ENCODE measurements around the gene FICD. TPM values are rescaled to one million over a fixed set of nuclear protein-coding genes. Genes with fewer than 3 reads are reported as not detected.

FICD gene
- total RNA-seq, 4 donors from 2014 or later: 1.1 to 9.6 (median 6.2) TPM

DNA sequence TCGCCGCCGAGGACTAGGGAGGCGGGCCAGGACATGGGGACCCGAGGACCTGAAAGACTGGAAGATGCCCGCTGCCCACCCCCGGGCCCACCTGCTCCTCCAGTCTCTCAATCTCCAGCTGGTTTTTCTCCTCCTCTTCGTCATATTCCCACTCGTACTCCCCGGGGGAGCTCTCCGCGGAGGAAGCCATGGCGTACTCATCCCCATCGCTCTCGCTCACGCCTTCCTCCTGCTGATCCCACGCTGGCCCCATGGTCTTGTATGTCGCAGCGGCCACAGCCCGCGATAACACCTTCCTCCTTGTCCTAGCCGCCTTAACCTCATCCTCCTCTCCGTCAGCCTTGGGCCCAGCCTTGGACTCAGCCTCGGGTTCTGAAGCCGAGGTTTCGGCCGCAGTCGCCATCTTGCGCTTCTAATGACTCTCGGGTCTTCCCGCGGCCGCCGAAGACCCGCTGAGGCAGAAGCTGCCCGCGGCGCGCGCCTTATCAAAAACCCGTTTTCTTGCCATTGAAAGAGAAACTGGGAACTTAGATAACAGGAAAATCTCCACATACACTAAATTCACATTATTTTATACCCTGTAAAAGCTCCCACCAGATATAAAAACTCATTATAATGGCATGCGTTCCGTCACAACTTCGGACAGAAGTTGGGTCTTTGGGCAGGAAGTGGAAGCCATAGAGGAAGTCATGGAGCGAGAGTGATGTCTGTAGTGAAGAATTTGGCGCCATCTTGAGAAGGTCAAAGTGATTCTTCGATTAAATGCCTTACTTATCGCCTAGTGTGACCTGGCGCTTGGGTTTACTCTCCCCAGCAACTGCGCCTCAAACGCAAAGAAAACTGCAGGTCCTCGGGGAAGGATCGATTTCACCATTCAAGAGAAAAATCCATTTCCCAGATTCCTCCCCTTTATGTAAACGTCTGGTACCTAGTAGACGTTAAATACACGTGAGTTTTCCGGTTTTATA, 46.0 kb downstream of the FICD start, which contains the start of gene SART3:
SART3 (minus strand) TSS at position 422 of the 968 bp plus-strand sequence; CDS start at position 403, 19 bp downstream.
- Histone ChIP-seq H3K4me1 (peaks cover 19 to 65% (median 45%) of the 10 kb centered on the region in 4 donors), H3K27ac (peak within 1 kb of the TSS; percentile 90 to 98 (median 96)), H3K9me3 (no peaks in the 10 kb centered on the region), H3K27me3 (no peaks in the 10 kb centered on the region), H3K4me3 (peak within 1 kb of the TSS; percentile 71 to 97 (median 86)), H3K36me3 (peaks cover 0 to 20% (median 9%) of the 10 kb centered on the region in 4 donors)
- in situ Hi-C loops (cut with MboI; ENCODE audit: low pct_ligation_motif_present in 1 of 4, low pct_unique_long_range_greater_than_20kb in 1 of 4, low sequenced_read_pairs in 3 of 4): loop anchor here in 3 of 4 donors (10.0 to 25.0 kb wide), 3 partner anchors 54 to 526 kb away; partner anchors contain the start of genes ALKBH2 (in 2 of the 3) and UNG (in 2 of the 3)
- intact Hi-C loops (cut with DNase I; ENCODE audit: low total_unique reads): loop anchor here (2.0 to 10.0 kb wide), 4 partner anchors 56 to 1606 kb away; partner anchors contain the start of genes TMEM263 and USP30
- 0 to 1% methylated on average over 13 to 56 of the region's 57 CpGs for WGBS, 2 donors (ENCODE audit: low coverage in 1 of 2)
- peak; percentile 81 for DNase-seq
- no peak for TF ChIP-seq EP300 (IDR thresholded peaks at IDR 0.05; ENCODE audit: low read depth)
- peak; percentile 45 to 86 (median 82) for TF ChIP-seq POLR2AphosphoS5 (IDR thresholded peaks at IDR 0.05)
- TF ChIP-seq POLR2A (IDR thresholded peaks at IDR 0.05): peak; percentile 67
- TF ChIP-seq, protein P1, sequence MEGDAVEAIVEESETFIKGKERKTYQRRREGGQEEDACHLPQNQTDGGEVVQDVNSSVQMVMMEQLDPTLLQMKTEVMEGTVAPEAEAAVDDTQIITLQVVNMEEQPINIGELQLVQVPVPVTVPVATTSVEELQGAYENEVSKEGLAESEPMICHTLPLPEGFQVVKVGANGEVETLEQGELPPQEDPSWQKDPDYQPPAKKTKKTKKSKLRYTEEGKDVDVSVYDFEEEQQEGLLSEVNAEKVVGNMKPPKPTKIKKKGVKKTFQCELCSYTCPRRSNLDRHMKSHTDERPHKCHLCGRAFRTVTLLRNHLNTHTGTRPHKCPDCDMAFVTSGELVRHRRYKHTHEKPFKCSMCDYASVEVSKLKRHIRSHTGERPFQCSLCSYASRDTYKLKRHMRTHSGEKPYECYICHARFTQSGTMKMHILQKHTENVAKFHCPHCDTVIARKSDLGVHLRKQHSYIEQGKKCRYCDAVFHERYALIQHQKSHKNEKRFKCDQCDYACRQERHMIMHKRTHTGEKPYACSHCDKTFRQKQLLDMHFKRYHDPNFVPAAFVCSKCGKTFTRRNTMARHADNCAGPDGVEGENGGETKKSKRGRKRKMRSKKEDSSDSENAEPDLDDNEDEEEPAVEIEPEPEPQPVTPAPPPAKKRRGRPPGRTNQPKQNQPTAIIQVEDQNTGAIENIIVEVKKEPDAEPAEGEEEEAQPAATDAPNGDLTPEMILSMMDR (IDR thresholded peaks at IDR 0.05): no peak

DNA sequence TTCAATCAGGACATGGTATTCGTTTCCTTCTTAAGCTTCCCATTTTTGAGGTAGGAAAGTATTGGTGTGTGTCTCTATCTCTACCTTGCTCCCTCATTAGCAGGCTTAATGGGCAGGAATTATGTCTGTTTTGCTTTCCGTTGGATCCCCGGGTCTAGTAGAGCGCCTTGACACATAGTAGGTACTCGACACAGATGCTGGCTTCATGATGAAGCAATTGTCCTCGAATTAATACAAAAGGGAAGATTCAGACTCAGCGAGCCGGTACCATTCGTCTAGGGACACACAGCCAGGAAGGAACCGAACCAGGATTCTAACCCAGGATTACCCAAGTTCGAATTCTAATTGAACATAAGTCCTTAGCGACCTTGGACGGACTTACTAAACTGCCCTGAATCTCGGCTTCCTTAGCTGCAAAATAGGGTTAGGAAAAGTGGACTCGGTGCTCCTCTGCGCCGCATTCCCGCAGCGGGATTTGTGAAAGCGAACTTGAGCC, 46.8 kb downstream of the FICD start:
- no peak for DNase-seq
- WGBS, 2 donors (ENCODE audit: low coverage in 1 of 2): 0% methylated on average over 3 to 20 of the region's 20 CpGs
- in situ Hi-C loops (cut with MboI; ENCODE audit: low pct_ligation_motif_present in 1 of 4, low pct_unique_long_range_greater_than_20kb in 1 of 4, low sequenced_read_pairs in 3 of 4) (loop anchor here in 3 of 4 donors (10.0 to 25.0 kb wide), 3 partner anchors 53 to 525 kb away; partner anchors contain the start of genes ALKBH2 (in 2 of the 3) and UNG (in 2 of the 3)), intact Hi-C loops (cut with DNase I; ENCODE audit: low total_unique reads) (loop anchor here (2.0 to 10.0 kb wide), 4 partner anchors 55 to 1607 kb away; partner anchors contain the start of genes TMEM263 and USP30)
- no peaks in the 10 kb centered on the region for H3K27me3 ChIP-seq
- peaks cover 19 to 65% (median 47%) of the 10 kb centered on the region in 4 donors for H3K4me1 ChIP-seq
- H3K4me3 ChIP-seq: peak overlapping the region; percentile 19 to 97 (median 82)
- H3K36me3 ChIP-seq: peaks cover 0 to 29% (median 13%) of the 10 kb centered on the region in 4 donors
- TF ChIP-seq POLR2AphosphoS5 (IDR thresholded peaks at IDR 0.05) (no peak), POLR2A (IDR thresholded peaks at IDR 0.05) (no peak), EP300 (IDR thresholded peaks at IDR 0.05; ENCODE audit: low read depth) (no peak)
- TF ChIP-seq, protein P1 (IDR thresholded peaks at IDR 0.05): no peak
- peak overlapping the region; percentile 90 to 98 (median 96) for H3K27ac ChIP-seq
- no peaks in the 10 kb centered on the region for H3K9me3 ChIP-seq

DNA sequence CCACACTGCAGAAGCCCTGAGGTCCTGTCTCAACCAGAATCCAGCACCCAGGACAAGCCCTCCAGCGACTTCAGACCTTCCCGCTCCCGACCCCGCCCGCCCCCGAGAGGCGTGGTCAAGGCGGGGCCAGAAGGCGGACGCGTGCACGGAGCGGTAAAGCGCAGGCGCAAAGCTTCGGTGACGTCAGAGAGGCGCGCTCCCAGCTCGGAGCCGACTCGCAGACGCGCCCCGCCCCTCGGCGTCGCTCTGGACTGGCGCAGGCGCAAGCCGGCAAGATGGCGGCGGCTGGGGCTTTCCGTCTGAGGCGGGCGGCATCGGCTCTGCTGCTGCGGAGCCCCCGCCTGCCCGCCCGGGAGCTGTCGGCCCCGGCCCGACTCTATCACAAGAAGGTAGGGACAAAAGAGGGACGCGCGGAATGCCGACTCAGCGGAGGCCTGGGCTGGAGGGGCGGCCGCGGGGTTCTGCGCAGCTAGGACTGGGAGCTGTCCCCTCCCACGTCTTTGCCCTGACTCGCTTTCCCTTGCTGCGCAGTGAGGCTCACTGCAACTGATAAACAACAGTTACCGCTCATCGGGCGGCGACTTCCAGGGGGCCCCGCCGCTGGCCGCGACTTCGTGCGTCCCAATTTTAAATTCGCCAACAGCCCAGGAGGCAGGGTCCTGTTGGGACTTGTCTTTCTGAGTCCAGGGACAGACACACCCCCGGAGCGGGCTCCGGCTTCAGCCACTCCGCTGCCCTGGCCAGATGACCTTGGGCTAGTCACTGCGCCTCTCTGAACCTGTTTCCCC, 47.5 kb downstream of the FICD start, which contains the start of gene ISCU:
ISCU (plus strand) TSS at position 249 of the 788 bp plus-strand sequence; CDS start at position 276, 27 bp downstream.
- Histone ChIP-seq H3K27me3 (no peaks in the 10 kb centered on the region), H3K9me3 (no peaks in the 10 kb centered on the region), H3K4me1 (peaks cover 19 to 67% (median 45%) of the 10 kb centered on the region in 4 donors), H3K4me3 (peak within 1 kb of the TSS; percentile 71 to 98 (median 96)), H3K36me3 (peaks cover 0 to 36% (median 16%) of the 10 kb centered on the region in 4 donors), H3K27ac (peak within 1 kb of the TSS; percentile 90 to 98 (median 96))
- 1% methylated on average over 46 of the region's 72 CpGs; no CpG with 5 or more reads in 1 of the 2 donors for WGBS, 2 donors (ENCODE audit: low coverage in 1 of 2)
- intact Hi-C loops (cut with DNase I; ENCODE audit: low total_unique reads) (loop anchor here (5.0 to 10.0 kb wide), 3 partner anchors 55 to 1608 kb away; partner anchors contain the start of gene TMEM263), in situ Hi-C loops (cut with MboI; ENCODE audit: low pct_ligation_motif_present in 1 of 4, low pct_unique_long_range_greater_than_20kb in 1 of 4, low sequenced_read_pairs in 3 of 4) (loop anchor here in 3 of 4 donors (10.0 to 25.0 kb wide), 3 partner anchors 52 to 525 kb away; partner anchors contain the start of genes ALKBH2 (in 2 of the 3) and UNG (in 2 of the 3))
- DNase-seq: peak; percentile 99
- TF ChIP-seq POLR2AphosphoS5 (IDR thresholded peaks at IDR 0.05) (peak; percentile 91 to 92 (median 92)), POLR2A (IDR thresholded peaks at IDR 0.05) (peak; percentile 96)
- TF ChIP-seq, protein P1 (IDR thresholded peaks at IDR 0.05): no peak
